Forelimb muscle (tissue), 1 donor: Measurements from ENCODE around the gene SLC16A1. TPM values are rescaled to one million over a fixed set of nuclear protein-coding genes. Genes with fewer than 3 reads are reported as not detected.
"Not testable (repeated sequence)": the region's sequence is repeated elsewhere in the genome, so short reads cannot be mapped to it uniquely, and the experiment has no call there.

Source experiments
- DNase-seq: peaks from one replicate; pipeline ENCODE4 v3.0.0-alpha.2; 2013; ENCODE audit warnings: low read depth
- polyA plus RNA-seq: library from polyadenylated mRNA; unstranded; fragments of 120-200 nt; gene quantifications from one replicate; pipeline ENCODE4 v1.2.1, GENCODE V29; 2013; ENCODE audit not compliant: insufficient read length

SLC16A1 gene
- 44.2 TPM for polyA plus RNA-seq

- peak; percentile 60 for DNase-seq
These were observed at the start of gene SLC16A1 for GRCh38 chr1:112955773-112956543. SLC16A1 (minus strand) TSS chr1:112956196; CDS start chr1:112929308, 26,888 bp downstream.

- no peak for DNase-seq
These were observed 48.0 kb upstream of the SLC16A1 start for GRCh38 chr1:113003751-113004690.

GRCh38 chr1:113002297-113002696 is 46.3 kb upstream of the SLC16A1 start:
- DNase-seq, result no peak

- no peak for DNase-seq
These were observed 42.7 kb upstream of the SLC16A1 start for GRCh38 chr1:112998592-112999235.

- DNase-seq, result no peak
These were observed 41.8 kb upstream of the SLC16A1 start for GRCh38 chr1:112997781-112998180.

GRCh38 chr1:112995890-112996289 is 39.9 kb upstream of the SLC16A1 start:
- DNase-seq, result no peak

- DNase-seq, result not testable (repeated sequence)
These were observed 39.0 kb upstream of the SLC16A1 start for GRCh38 chr1:112995021-112995420.

GRCh38 chr1:112992780-112993179 is 36.8 kb upstream of the SLC16A1 start:
- no peak for DNase-seq

- DNase-seq, result no peak
These were observed 35.6 kb upstream of the SLC16A1 start for GRCh38 chr1:112991402-112992120.

GRCh38 chr1:112990271-112990670 is 34.3 kb upstream of the SLC16A1 start:
- DNase-seq, result no peak

- no peak for DNase-seq
These were observed 32.4 kb upstream of the SLC16A1 start for GRCh38 chr1:112988367-112988766.

- no peak for DNase-seq
These were observed 29.1 kb upstream of the SLC16A1 start for GRCh38 chr1:112985123-112985522.

- no peak for DNase-seq
These were observed 27.6 kb upstream of the SLC16A1 start for GRCh38 chr1:112983537-112984131.

GRCh38 chr1:112982853-112983536 is 27.0 kb upstream of the SLC16A1 start:
- DNase-seq, result no peak

GRCh38 chr1:112982328-112982727 is 26.3 kb upstream of the SLC16A1 start:
- DNase-seq, result no peak

- not testable (repeated sequence) for DNase-seq
These were observed 25.8 kb upstream of the SLC16A1 start for GRCh38 chr1:112981834-112982233.

GRCh38 chr1:112981426-112981825 is 25.4 kb upstream of the SLC16A1 start:
- no peak for DNase-seq

GRCh38 chr1:112975336-112975735 is 19.3 kb upstream of the SLC16A1 start:
- no peak for DNase-seq

- no peak for DNase-seq
These were observed 18.6 kb upstream of the SLC16A1 start for GRCh38 chr1:112974646-112975045.

GRCh38 chr1:112973788-112974187 is 17.8 kb upstream of the SLC16A1 start:
- DNase-seq, result no peak
